PC-3 (cell line): Measurements from ENCODE around the gene IGF2BP2. TPM values are rescaled to one million over a fixed set of nuclear protein-coding genes. Genes with fewer than 3 reads are reported as not detected.

Experiments
- ATAC-seq: fragments of 200-7000 bp; cut with Tn5 transposase; 2 replicates; pipeline ENCODE4 v1.9.1; 2020; ENCODE audit warnings: mild to moderate bottlenecking, moderate library complexity
- BruUV-seq: library from RNA; stranded (reverse); fragments of 400-500 nt; replicated peaks from 2 replicates; lab custom pipeline; 2021; lab: Mats Ljungman, UMichigan
- CTCF ChIA-PET: fragments of 300-600 bp; sonication (Branson Sonifier 250); formaldehyde crosslinking; loops from one replicate; lab custom pipeline; 2022; ENCODE audit warnings: antibody characterized with exemption; lab: Charles Lee
- POLR2A ChIA-PET: fragments of 300-600 bp; sonication (Branson Sonifier 250); formaldehyde crosslinking; loops from one replicate; lab custom pipeline; 2022; ENCODE audit warnings: antibody characterized with exemption; ENCODE audit not compliant: unreplicated experiment; lab: Charles Lee
- DNase-seq: peaks from one replicate; pipeline ENCODE4 v3.0.0-alpha.2; 2015
- H2AFZ ChIP-seq: fragments of 300-600 bp; sonication (generic); 2 replicates; pipeline ENCODE4 v1.6.0; 2016; ENCODE audit warnings: antibody characterized with exemption, low read length
- H3F3A ChIP-seq: fragments of 300-600 bp; sonication (generic); one replicate; pipeline ENCODE4 v1.6.0; 2017; ENCODE audit warnings: antibody characterized with exemption, low read length, control low read depth, mild to moderate bottlenecking; ENCODE audit not compliant: unreplicated experiment
- H3K27ac ChIP-seq: fragments of 300-600 bp; sonication (generic); 2 replicates; pipeline ENCODE4 v1.5.1; 2016; ENCODE audit warnings: mild to moderate bottlenecking, low read length
- H3K27me3 ChIP-seq: fragments of 300-600 bp; sonication (generic); 2 replicates; pipeline ENCODE4 v1.6.1; 2016; ENCODE audit warnings: low read length, mixed read lengths
- H3K36me3 ChIP-seq: fragments of 300-600 bp; sonication (generic); 2 replicates; pipeline ENCODE4 v1.6.1; 2016; ENCODE audit warnings: low read depth, mixed run types, low read length, mixed read lengths
- H3K4me1 ChIP-seq: fragments of 300-600 bp; sonication (generic); 2 replicates; pipeline ENCODE4 v1.5.1; 2016; ENCODE audit warnings: low read length; ENCODE audit not compliant: insufficient read depth
- H3K4me2 ChIP-seq: fragments of 300-600 bp; sonication (generic); 2 replicates; pipeline ENCODE4 v1.6.0; 2016; ENCODE audit warnings: low read length
- H3K4me3 ChIP-seq: fragments of 300-600 bp; sonication (generic); 2 replicates; pipeline ENCODE4 v1.5.1; 2016; ENCODE audit warnings: mild to moderate bottlenecking, low read length, mixed read lengths
- H3K79me2 ChIP-seq: fragments of 300-600 bp; sonication (generic); 2 replicates; pipeline ENCODE4 v1.6.1; 2017; ENCODE audit warnings: low read length, mixed read lengths
- H3K9ac ChIP-seq: fragments of 300-600 bp; sonication (generic); 2 replicates; pipeline ENCODE4 v1.6.0; 2016; ENCODE audit warnings: mild to moderate bottlenecking, low read length
- H3K9me2 ChIP-seq: fragments of 300-600 bp; sonication (generic); replicated peaks from 2 replicates; pipeline ENCODE4 v1.6.1; 2016; ENCODE audit warnings: mixed run types, low read length, mixed read lengths
- H3K9me3 ChIP-seq: fragments of 300-600 bp; sonication (generic); 2 replicates; pipeline ENCODE4 v1.6.1; 2016; ENCODE audit warnings: low read length, mixed read lengths
- H4K20me1 ChIP-seq: fragments of 300-600 bp; sonication (generic); 2 replicates; pipeline ENCODE4 v1.6.1; 2016; ENCODE audit warnings: low read length, mixed read lengths
- CTCF ChIP-seq: fragments of 300-600 bp; sonication (generic); conservative IDR thresholded peaks from 2 replicates; pipeline ENCODE4 v1.5.1; 2017; ENCODE audit warnings: antibody characterized with exemption, low read depth, mild to moderate bottlenecking, low read length
- EZH2 ChIP-seq: fragments of 300-600 bp; sonication (generic); IDR thresholded peaks from one replicate; pipeline ENCODE4 v1.6.1; 2017; ENCODE audit warnings: antibody characterized with exemption, mild to moderate bottlenecking, low read length; ENCODE audit not compliant: unreplicated experiment
- EZH2phosphoT487 ChIP-seq: fragments of 300-600 bp; sonication (generic); IDR thresholded peaks from 2 replicates; pipeline ENCODE4 v1.6.1; 2018; ENCODE audit warnings: mild to moderate bottlenecking, antibody characterized with exemption, low read length, borderline replicate concordance
- intact Hi-C: fragments of 100-400 bp; cut with micrococcal nuclease; formaldehyde crosslinking; loops from 2 replicates; pipeline ENCODE4 v1.9.0; 2023
- total RNA-seq: library from RNA; depleted of rRNA; stranded (reverse); fragments of >200 nt; gene quantifications from 2 replicates; pipeline ENCODE4 v1.2.3, GENCODE V29; 2014

The IGF2BP2 gene
- total RNA-seq, 1 experiment from 2014 or later = 81.2 TPM

GRCh38 chr3:185760550-185760949 lies 64.3 kb downstream of the IGF2BP2 start:
- peaks cover 26% of the 10 kb centered on the region for H3K36me3 ChIP-seq
- no peaks in the 10 kb centered on the region for H3K27me3 ChIP-seq
- intact Hi-C loops = no loop called here
- no peaks in the 10 kb centered on the region for H3K9me2 ChIP-seq
- peaks cover 49% of the 10 kb centered on the region for H3K4me1 ChIP-seq
- H3K4me3 ChIP-seq = no peak overlapping the region
- no peaks in the 10 kb centered on the region for H3F3A ChIP-seq
- ChIA-PET CTCF (interaction anchor here (0.8 kb wide), 1 partner anchor 100 kb away, joined by 3 read pairs; no protein-coding TSS in a partner anchor), POLR2A (no interaction called here)
- peak; percentile 14 for ATAC-seq
- peaks cover 17% of the 10 kb centered on the region for H4K20me1 ChIP-seq
- no peaks in the 10 kb centered on the region for H3K9me3 ChIP-seq
- no peak for DNase-seq
- H3K27ac ChIP-seq = peak overlapping the region; percentile 13; the same call in 1 of the 2 replicates
- no peak overlapping the region; the same call in 1 of the 2 replicates for H3K4me2 ChIP-seq
- BruUV-seq = no TSS peak
- TF ChIP-seq EZH2 (no peak), EZH2phosphoT487 (no peak), CTCF (no peak)
- no peak overlapping the region for H2AFZ ChIP-seq
- peaks cover 97% of the 10 kb centered on the region for H3K79me2 ChIP-seq
- H3K9ac ChIP-seq = no peak overlapping the region

- H3K79me2 ChIP-seq = peaks cover 97% of the 10 kb centered on the region
- no peaks in the 10 kb centered on the region for H3K27me3 ChIP-seq
- no peak overlapping the region for H3K4me3 ChIP-seq
- no peak for TF ChIP-seq EZH2
- no peak for TF ChIP-seq EZH2phosphoT487
- TF ChIP-seq CTCF = no peak
- H3K9me3 ChIP-seq = no peaks in the 10 kb centered on the region
- peaks cover 49% of the 10 kb centered on the region for H3K4me1 ChIP-seq
- H2AFZ ChIP-seq = no peak overlapping the region
- H3K9me2 ChIP-seq = no peaks in the 10 kb centered on the region
- ChIA-PET POLR2A (no interaction called here), CTCF (no interaction called here)
- BruUV-seq = no TSS peak
- no peak for DNase-seq
- H4K20me1 ChIP-seq = peaks cover 12% of the 10 kb centered on the region
- H3K27ac ChIP-seq = peak overlapping the region; percentile 13; the same call in 1 of the 2 replicates
- no peak overlapping the region for H3K9ac ChIP-seq
- H3K4me2 ChIP-seq = no peak overlapping the region; the same call in 1 of the 2 replicates
- peaks cover 31% of the 10 kb centered on the region for H3K36me3 ChIP-seq
- intact Hi-C loops = no loop called here
- no peak for ATAC-seq
- H3F3A ChIP-seq = no peaks in the 10 kb centered on the region
Observed at GRCh38 chr3:185760088-185760487, 64.8 kb downstream of the IGF2BP2 start.

- H3K4me1 ChIP-seq = peaks cover 49% of the 10 kb centered on the region
- TSS peak; percentile 98 for BruUV-seq
- ChIA-PET POLR2A (no interaction called here), CTCF (interaction anchor here (1.0 to 1.4 kb wide), 3 partner anchors 9 to 99 kb away, joined by 3 to 5 read pairs (median 3); no protein-coding TSS in a partner anchor)
- peak overlapping the region; percentile 32 for H3K4me2 ChIP-seq
- peaks cover 7% of the 10 kb centered on the region for H4K20me1 ChIP-seq
- no peaks in the 10 kb centered on the region for H3K27me3 ChIP-seq
- ATAC-seq = peak; percentile 1
- H3K9me3 ChIP-seq = no peaks in the 10 kb centered on the region
- H3K9ac ChIP-seq = peak overlapping the region; percentile 30; the same call in 1 of the 2 replicates
- no peak for DNase-seq
- no peak overlapping the region for H3K4me3 ChIP-seq
- H3K36me3 ChIP-seq = peaks cover 36% of the 10 kb centered on the region
- no peak for TF ChIP-seq CTCF
- TF ChIP-seq EZH2 = no peak
- no peak for TF ChIP-seq EZH2phosphoT487
- no peaks in the 10 kb centered on the region for H3F3A ChIP-seq
- intact Hi-C loops = loop anchor here (1.0 kb wide), 1 partner anchor 63 kb away; no protein-coding TSS in a partner anchor
- peaks cover 97% of the 10 kb centered on the region for H3K79me2 ChIP-seq
- no peak overlapping the region for H2AFZ ChIP-seq
- H3K27ac ChIP-seq = peak overlapping the region; percentile 74
- no peaks in the 10 kb centered on the region for H3K9me2 ChIP-seq
Observed at GRCh38 chr3:185759512-185759911, 65.3 kb downstream of the IGF2BP2 start.
